WTC11 (cell line): ENCODE results near the gene MPHOSPH6. TPM values are rescaled to one million over a fixed set of nuclear protein-coding genes. Genes with fewer than 3 reads are reported as not detected.

Source experiments
- ATAC-seq: fragments of 200-7000 bp; cut with Tn5 transposase; 2 replicates; pipeline ENCODE4 v1.10.0; 2021; ENCODE audit warnings: mild to moderate bottlenecking, moderate library complexity
- CTCF ChIA-PET: fragments of 300-600 bp; sonication (Branson Sonifier 250); formaldehyde crosslinking; loops from one replicate; lab custom pipeline; 2021; ENCODE audit warnings: antibody characterized with exemption; lab: Charles Lee
- POLR2A ChIA-PET: fragments of 350-600 bp; sonication (Branson Sonifier 250); formaldehyde crosslinking; loops from one replicate; lab custom pipeline; 2021; ENCODE audit warnings: antibody characterized with exemption; lab: Charles Lee
- DNase-seq: peaks from one replicate; pipeline ENCODE4 v3.0.0; 2021; ENCODE audit warnings: low spot score
- H3K27ac Mint-ChIP-seq: 2 replicates; pipeline ENCODE4 v1.8.0; 2021; ENCODE audit warnings: mixed read lengths
- H3K27me3 Mint-ChIP-seq: 2 replicates; pipeline ENCODE4 v1.8.0; 2021; ENCODE audit warnings: low read depth, mild to moderate bottlenecking, moderate library complexity, mixed read lengths
- H3K36me3 Mint-ChIP-seq: 2 replicates; pipeline ENCODE4 v1.8.0; 2021; ENCODE audit warnings: mixed read lengths
- H3K4me1 Mint-ChIP-seq: 2 replicates; pipeline ENCODE4 v1.8.0; 2022; ENCODE audit warnings: mixed read lengths
- H3K4me3 Mint-ChIP-seq: 2 replicates; pipeline ENCODE4 v1.8.0; 2021; ENCODE audit warnings: mild to moderate bottlenecking, moderate library complexity, mixed read lengths
- H3K9me3 Mint-ChIP-seq: 2 replicates; pipeline ENCODE4 v1.8.0; 2021; ENCODE audit warnings: mixed read lengths
- CREB1 ChIP-seq: sonication (generic); formaldehyde crosslinking; IDR thresholded peaks from 2 replicates; pipeline ENCODE4 v1.8.0; 2023; ENCODE audit warnings: mild to moderate bottlenecking, missing genetic modification reagents
- CREM ChIP-seq: sonication (generic); formaldehyde crosslinking; IDR thresholded peaks from 2 replicates; pipeline ENCODE4 v1.8.1; 2022; ENCODE audit warnings: mild to moderate bottlenecking, missing genetic modification reagents, moderate library complexity
- ETV6 ChIP-seq: sonication (generic); formaldehyde crosslinking; IDR thresholded peaks from 2 replicates; pipeline ENCODE4 v1.8.1; 2022; ENCODE audit warnings: mild to moderate bottlenecking, missing genetic modification reagents
- GTF2I ChIP-seq: fragments of 250-450 bp; sonication (Bioruptor Pico); conservative IDR thresholded peaks from 2 replicates; pipeline ENCODE4 v1.4.0; 2021; ENCODE audit warnings: mild to moderate bottlenecking
- RORB ChIP-seq: fragments of 250-450 bp; sonication (Bioruptor Pico); IDR thresholded peaks from 2 replicates; pipeline ENCODE4 v1.9.0; 2021; ENCODE audit warnings: mild to moderate bottlenecking
- SOX15 ChIP-seq: fragments of 250-450 bp; sonication (Bioruptor Pico); IDR thresholded peaks from 2 replicates; pipeline ENCODE4 v1.9.0; 2021; ENCODE audit warnings: mild to moderate bottlenecking
- TEAD4 ChIP-seq: sonication (generic); formaldehyde crosslinking; IDR thresholded peaks from 2 replicates; pipeline ENCODE4 v1.8.0; 2022; ENCODE audit warnings: mild to moderate bottlenecking, missing genetic modification reagents
- ZNF138 ChIP-seq: sonication (generic); formaldehyde crosslinking; conservative IDR thresholded peaks from 2 replicates; pipeline ENCODE4 v1.8.1; 2022; ENCODE audit warnings: mild to moderate bottlenecking, moderate library complexity, missing genetic modification reagents
- ZNF219 ChIP-seq: sonication (generic); formaldehyde crosslinking; IDR thresholded peaks from 2 replicates; pipeline ENCODE4 v1.8.0; 2023; ENCODE audit warnings: missing genetic modification reagents, mild to moderate bottlenecking, borderline replicate concordance
- ZNF416 ChIP-seq: fragments of 250-450 bp; sonication (Bioruptor Pico); IDR thresholded peaks from 2 replicates; pipeline ENCODE4 v1.9.0; 2021; ENCODE audit warnings: mild to moderate bottlenecking, inconsistent platforms
- ZNF423 ChIP-seq: fragments of 250-450 bp; sonication (Bioruptor Pico); IDR thresholded peaks from 2 replicates; pipeline ENCODE4 v2.1.2; 2022; ENCODE audit warnings: mild to moderate bottlenecking, moderate library complexity
- total RNA-seq: library from RNA; stranded (reverse); gene quantifications from 3 replicates; pipeline ENCODE4 v1.2.3, GENCODE V29; 2021
- TF ChIP-seq, protein P1 (sequence below): sonication (generic); formaldehyde crosslinking; IDR thresholded peaks from 2 replicates; pipeline ENCODE4 v1.8.0; 2022; ENCODE audit warnings: mild to moderate bottlenecking, missing genetic modification reagents
- TF ChIP-seq, protein P2 (sequence below): sonication (generic); formaldehyde crosslinking; IDR thresholded peaks from 2 replicates; pipeline ENCODE4 v1.8.0; 2022; ENCODE audit warnings: missing genetic modification reagents
- TF ChIP-seq, protein P3 (sequence below): sonication (generic); formaldehyde crosslinking; IDR thresholded peaks from 2 replicates; pipeline ENCODE4 v1.8.1; 2022; ENCODE audit warnings: missing genetic modification reagents, borderline replicate concordance
- TF ChIP-seq, protein P4 (sequence below): sonication (generic); formaldehyde crosslinking; IDR thresholded peaks from 2 replicates; pipeline ENCODE4 v1.8.1; 2023; ENCODE audit warnings: mild to moderate bottlenecking, moderate library complexity, missing genetic modification reagents
- TF ChIP-seq, protein P5 (sequence below): sonication (generic); formaldehyde crosslinking; IDR thresholded peaks from 2 replicates; pipeline ENCODE4 v1.8.1; 2023; ENCODE audit warnings: mild to moderate bottlenecking, missing genetic modification reagents, borderline replicate concordance
- TF ChIP-seq, protein P6 (sequence below): sonication (generic); formaldehyde crosslinking; IDR thresholded peaks from 2 replicates; pipeline ENCODE4 v1.8.0; 2022; ENCODE audit warnings: mild to moderate bottlenecking, missing genetic modification reagents
- TF ChIP-seq, protein P7 (sequence below): sonication (generic); formaldehyde crosslinking; IDR thresholded peaks from 2 replicates; pipeline ENCODE4 v1.8.0; 2022; ENCODE audit warnings: mild to moderate bottlenecking, missing genetic modification reagents

The MPHOSPH6 gene
- total RNA-seq, 1 experiment from 2014 or later = 30.8 TPM

DNA sequence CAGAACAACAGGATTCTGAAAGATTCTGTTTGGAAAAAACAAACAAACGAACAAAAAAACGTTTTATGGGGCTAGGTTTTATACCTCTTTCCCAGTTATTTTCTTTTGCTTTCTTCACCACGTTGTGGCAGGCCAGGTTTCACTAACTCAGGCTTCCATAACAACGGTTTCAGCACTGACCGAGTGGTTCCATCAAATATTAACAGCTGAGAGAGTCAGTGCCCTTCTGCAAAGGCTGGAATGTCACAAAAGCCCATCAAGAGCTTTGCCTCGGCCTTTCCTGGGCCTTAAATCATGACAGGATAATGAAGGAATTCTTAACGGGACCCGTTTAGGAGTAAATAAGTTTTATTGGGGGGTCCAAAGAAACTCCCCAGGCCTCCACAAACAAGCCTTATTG is 34.2 kb downstream of the MPHOSPH6 start (continued):
- TF ChIP-seq, protein P1, sequence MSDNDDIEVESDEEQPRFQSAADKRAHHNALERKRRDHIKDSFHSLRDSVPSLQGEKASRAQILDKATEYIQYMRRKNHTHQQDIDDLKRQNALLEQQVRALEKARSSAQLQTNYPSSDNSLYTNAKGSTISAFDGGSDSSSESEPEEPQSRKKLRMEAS (CRISPR knock-in tag) = no peak
- TF ChIP-seq, protein P2, sequence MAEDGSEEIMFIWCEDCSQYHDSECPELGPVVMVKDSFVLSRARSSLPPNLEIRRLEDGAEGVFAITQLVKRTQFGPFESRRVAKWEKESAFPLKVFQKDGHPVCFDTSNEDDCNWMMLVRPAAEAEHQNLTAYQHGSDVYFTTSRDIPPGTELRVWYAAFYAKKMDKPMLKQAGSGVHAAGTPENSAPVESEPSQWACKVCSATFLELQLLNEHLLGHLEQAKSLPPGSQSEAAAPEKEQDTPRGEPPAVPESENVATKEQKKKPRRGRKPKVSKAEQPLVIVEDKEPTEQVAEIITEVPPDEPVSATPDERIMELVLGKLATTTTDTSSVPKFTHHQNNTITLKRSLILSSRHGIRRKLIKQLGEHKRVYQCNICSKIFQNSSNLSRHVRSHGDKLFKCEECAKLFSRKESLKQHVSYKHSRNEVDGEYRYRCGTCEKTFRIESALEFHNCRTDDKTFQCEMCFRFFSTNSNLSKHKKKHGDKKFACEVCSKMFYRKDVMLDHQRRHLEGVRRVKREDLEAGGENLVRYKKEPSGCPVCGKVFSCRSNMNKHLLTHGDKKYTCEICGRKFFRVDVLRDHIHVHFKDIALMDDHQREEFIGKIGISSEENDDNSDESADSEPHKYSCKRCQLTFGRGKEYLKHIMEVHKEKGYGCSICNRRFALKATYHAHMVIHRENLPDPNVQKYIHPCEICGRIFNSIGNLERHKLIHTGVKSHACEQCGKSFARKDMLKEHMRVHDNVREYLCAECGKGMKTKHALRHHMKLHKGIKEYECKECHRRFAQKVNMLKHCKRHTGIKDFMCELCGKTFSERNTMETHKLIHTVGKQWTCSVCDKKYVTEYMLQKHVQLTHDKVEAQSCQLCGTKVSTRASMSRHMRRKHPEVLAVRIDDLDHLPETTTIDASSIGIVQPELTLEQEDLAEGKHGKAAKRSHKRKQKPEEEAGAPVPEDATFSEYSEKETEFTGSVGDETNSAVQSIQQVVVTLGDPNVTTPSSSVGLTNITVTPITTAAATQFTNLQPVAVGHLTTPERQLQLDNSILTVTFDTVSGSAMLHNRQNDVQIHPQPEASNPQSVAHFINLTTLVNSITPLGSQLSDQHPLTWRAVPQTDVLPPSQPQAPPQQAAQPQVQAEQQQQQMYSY (CRISPR knock-in tag) = no peak
- TF ChIP-seq SOX15 (CRISPR knock-in tag) (no peak), ZNF416 (CRISPR knock-in tag) (no peak), ZNF423 (no peak), TEAD4 (CRISPR knock-in tag) (no peak)
- TF ChIP-seq, protein P3, sequence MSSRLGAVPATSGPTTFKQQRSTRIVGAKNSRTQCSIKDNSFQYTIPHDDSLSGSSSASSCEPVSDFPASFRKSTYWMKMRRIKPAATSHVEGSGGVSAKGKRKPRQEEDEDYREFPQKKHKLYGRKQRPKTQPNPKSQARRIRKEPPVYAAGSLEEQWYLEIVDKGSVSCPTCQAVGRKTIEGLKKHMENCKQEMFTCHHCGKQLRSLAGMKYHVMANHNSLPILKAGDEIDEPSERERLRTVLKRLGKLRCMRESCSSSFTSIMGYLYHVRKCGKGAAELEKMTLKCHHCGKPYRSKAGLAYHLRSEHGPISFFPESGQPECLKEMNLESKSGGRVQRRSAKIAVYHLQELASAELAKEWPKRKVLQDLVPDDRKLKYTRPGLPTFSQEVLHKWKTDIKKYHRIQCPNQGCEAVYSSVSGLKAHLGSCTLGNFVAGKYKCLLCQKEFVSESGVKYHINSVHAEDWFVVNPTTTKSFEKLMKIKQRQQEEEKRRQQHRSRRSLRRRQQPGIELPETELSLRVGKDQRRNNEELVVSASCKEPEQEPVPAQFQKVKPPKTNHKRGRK (CRISPR knock-in tag) = no peak
- TF ChIP-seq, all 79 proteins: peak for 0

DNA sequence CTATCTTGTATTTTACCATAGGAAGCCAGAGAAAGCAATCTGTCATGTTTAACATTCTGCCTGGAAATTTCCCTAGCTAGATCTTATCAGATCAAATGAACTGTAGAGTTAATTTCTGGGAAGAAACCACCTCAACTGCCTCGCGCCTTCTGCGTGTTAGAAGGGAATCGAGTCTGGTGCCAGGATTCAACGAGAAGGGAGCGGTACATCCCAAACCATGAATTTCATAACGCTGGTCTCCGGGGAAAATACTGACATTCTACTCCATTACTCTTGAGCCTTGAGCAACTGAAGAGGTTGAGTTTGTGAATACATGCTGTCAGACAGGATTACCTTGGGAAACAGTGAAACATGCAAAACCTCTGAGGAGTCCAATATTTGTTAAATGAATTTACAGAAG is 35.2 kb downstream of the MPHOSPH6 start:
- ChIA-PET POLR2A (no interaction called here), CTCF (no interaction called here)
- TF ChIP-seq, protein P4, sequence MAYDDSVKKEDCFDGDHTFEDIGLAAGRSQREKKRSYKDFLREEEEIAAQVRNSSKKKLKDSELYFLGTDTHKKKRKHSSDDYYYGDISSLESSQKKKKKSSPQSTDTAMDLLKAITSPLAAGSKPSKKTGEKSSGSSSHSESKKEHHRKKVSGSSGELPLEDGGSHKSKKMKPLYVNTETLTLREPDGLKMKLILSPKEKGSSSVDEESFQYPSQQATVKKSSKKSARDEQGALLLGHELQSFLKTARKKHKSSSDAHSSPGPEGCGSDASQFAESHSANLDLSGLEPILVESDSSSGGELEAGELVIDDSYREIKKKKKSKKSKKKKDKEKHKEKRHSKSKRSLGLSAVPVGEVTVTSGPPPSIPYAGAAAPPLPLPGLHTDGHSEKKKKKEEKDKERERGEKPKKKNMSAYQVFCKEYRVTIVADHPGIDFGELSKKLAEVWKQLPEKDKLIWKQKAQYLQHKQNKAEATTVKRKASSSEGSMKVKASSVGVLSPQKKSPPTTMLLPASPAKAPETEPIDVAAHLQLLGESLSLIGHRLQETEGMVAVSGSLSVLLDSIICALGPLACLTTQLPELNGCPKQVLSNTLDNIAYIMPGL = no peak
- H3K27ac Mint-ChIP-seq = no peak overlapping the region
- no peak for ATAC-seq
- peaks cover 21% of the 10 kb centered on the region for H3K4me1 Mint-ChIP-seq
- H3K4me3 Mint-ChIP-seq = no peak overlapping the region
- no peak for DNase-seq
- no peaks in the 10 kb centered on the region for H3K9me3 Mint-ChIP-seq
- peaks cover 21% of the 10 kb centered on the region for H3K36me3 Mint-ChIP-seq
- H3K27me3 Mint-ChIP-seq = no peaks in the 10 kb centered on the region

DNA sequence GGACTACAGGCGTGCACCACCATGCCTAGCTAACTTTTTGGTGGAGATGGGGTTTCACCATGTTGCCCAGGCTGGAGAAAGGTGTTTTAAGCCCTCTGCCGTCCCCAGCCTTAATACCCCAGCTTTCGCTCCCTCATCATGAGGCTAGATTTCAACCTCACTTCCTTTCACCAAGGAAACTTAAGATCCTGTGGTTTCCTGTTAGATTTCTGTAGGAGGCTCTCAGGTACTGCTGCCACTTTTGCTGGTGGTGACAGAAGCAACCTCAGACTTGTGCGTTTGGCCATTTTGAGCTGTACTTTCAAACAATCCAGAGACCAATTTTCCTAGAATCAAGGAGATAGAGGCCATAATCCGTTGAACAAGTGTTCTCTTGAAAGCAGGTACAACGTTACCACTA is 36.2 kb downstream of the MPHOSPH6 start:
- Mint-ChIP-seq H3K27me3 (no peaks in the 10 kb centered on the region), H3K36me3 (peaks cover 21% of the 10 kb centered on the region), H3K27ac (peak overlapping the region; percentile 57; the same call in 1 of the 2 replicates), H3K9me3 (no peaks in the 10 kb centered on the region), H3K4me1 (peaks cover 16% of the 10 kb centered on the region), H3K4me3 (no peak overlapping the region)
- DNase-seq (no peak), ATAC-seq (no peak)
- POLR2A ChIA-PET = no interaction called here
- CTCF ChIA-PET = no interaction called here
- TF ChIP-seq ZNF138 (CRISPR knock-in tag) (no peak), RORB (CRISPR knock-in tag) (no peak), CREB1 (CRISPR knock-in tag) (no peak), GTF2I (no peak), CREM (CRISPR knock-in tag) (no peak), ZNF219 (CRISPR knock-in tag) (no peak), ETV6 (CRISPR knock-in tag) (no peak)
- TF ChIP-seq, protein P5, sequence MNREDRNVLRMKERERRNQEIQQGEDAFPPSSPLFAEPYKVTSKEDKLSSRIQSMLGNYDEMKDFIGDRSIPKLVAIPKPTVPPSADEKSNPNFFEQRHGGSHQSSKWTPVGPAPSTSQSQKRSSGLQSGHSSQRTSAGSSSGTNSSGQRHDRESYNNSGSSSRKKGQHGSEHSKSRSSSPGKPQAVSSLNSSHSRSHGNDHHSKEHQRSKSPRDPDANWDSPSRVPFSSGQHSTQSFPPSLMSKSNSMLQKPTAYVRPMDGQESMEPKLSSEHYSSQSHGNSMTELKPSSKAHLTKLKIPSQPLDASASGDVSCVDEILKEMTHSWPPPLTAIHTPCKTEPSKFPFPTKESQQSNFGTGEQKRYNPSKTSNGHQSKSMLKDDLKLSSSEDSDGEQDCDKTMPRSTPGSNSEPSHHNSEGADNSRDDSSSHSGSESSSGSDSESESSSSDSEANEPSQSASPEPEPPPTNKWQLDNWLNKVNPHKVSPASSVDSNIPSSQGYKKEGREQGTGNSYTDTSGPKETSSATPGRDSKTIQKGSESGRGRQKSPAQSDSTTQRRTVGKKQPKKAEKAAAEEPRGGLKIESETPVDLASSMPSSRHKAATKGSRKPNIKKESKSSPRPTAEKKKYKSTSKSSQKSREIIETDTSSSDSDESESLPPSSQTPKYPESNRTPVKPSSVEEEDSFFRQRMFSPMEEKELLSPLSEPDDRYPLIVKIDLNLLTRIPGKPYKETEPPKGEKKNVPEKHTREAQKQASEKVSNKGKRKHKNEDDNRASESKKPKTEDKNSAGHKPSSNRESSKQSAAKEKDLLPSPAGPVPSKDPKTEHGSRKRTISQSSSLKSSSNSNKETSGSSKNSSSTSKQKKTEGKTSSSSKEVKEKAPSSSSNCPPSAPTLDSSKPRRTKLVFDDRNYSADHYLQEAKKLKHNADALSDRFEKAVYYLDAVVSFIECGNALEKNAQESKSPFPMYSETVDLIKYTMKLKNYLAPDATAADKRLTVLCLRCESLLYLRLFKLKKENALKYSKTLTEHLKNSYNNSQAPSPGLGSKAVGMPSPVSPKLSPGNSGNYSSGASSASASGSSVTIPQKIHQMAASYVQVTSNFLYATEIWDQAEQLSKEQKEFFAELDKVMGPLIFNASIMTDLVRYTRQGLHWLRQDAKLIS (CRISPR knock-in tag) = no peak
- TF ChIP-seq, protein P6, sequence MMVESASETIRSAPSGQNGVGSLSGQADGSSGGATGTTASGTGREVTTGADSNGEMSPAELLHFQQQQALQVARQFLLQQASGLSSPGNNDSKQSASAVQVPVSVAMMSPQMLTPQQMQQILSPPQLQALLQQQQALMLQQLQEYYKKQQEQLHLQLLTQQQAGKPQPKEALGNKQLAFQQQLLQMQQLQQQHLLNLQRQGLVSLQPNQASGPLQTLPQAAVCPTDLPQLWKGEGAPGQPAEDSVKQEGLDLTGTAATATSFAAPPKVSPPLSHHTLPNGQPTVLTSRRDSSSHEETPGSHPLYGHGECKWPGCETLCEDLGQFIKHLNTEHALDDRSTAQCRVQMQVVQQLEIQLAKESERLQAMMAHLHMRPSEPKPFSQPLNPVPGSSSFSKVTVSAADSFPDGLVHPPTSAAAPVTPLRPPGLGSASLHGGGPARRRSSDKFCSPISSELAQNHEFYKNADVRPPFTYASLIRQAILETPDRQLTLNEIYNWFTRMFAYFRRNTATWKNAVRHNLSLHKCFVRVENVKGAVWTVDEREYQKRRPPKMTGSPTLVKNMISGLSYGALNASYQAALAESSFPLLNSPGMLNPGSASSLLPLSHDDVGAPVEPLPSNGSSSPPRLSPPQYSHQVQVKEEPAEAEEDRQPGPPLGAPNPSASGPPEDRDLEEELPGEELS (CRISPR knock-in tag) = no peak
- TF ChIP-seq, protein P3 (CRISPR knock-in tag) = no peak
- TF ChIP-seq, protein P7, sequence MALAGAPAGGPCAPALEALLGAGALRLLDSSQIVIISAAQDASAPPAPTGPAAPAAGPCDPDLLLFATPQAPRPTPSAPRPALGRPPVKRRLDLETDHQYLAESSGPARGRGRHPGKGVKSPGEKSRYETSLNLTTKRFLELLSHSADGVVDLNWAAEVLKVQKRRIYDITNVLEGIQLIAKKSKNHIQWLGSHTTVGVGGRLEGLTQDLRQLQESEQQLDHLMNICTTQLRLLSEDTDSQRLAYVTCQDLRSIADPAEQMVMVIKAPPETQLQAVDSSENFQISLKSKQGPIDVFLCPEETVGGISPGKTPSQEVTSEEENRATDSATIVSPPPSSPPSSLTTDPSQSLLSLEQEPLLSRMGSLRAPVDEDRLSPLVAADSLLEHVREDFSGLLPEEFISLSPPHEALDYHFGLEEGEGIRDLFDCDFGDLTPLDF (CRISPR knock-in tag) = no peak
